ENCODE results near the gene MAGOHB. TPM values are rescaled to one million over a fixed set of nuclear protein-coding genes. Genes with fewer than 3 reads are reported as not detected.

MAGOHB gene
- total and polyA plus RNA-seq, 2 of the 13 experiments (the other 11 are each of a cell fraction or from before 2014, with no cell fraction given) = 7.0 to 49.8 TPM

GRCh38 chr12:10632226-10632625 is 18.8 kb upstream of the MAGOHB start:
- Histone ChIP-seq H3K36me3 (replicated peaks in 1 of 2; ENCODE audit: control insufficient read depth in 1 of 2, insufficient read depth in 2 of 2, low read length in 2 of 2) (no peaks in the 10 kb centered on the region), H3K27ac (ENCODE audit: extremely low read length, insufficient read depth, low read length) (no peak overlapping the region), H2AFZ (ENCODE audit: low read length) (no peak overlapping the region), H3K9ac (ENCODE audit: insufficient read depth, low read depth, low read length) (no peak overlapping the region), H3K4me3 (replicated peaks in 1 of 3; ENCODE audit: insufficient read depth in 1 of 3, low read depth in 2 of 3, low read length in 3 of 3) (no peak overlapping the region), H4K20me1 (ENCODE audit: insufficient read depth, low read length) (no peaks in the 10 kb centered on the region), H3K4me1 (ENCODE audit: insufficient read depth, low read length) (no peaks in the 10 kb centered on the region), H3K27me3 (ENCODE audit: control insufficient read depth in 1 of 2, insufficient read depth in 2 of 2, low read length in 2 of 2) (peaks cover 0 to 12% of the 10 kb centered on the region in 2 experiments; a peak in 2 of 5 replicates), H3K4me2 (ENCODE audit: low read depth, low read length) (no peak overlapping the region), H3K9me3 (ENCODE audit: low read length) (no peaks in the 10 kb centered on the region), H3K79me2 (ENCODE audit: insufficient read depth, low read length) (no peaks in the 10 kb centered on the region)
- FAIRE-seq = no peak
- ChIA-PET POLR2A (no interaction called here), CTCF (ENCODE audit: low intra/inter-chr PET ratio, low total read pairs) (no interaction called here)
- BruUV-seq (replicated peaks) = no TSS peak
- TF ChIP-seq PRDM15 (CRISPR knock-in tag; IDR thresholded peaks at IDR 0.05) (no peak), ZNF558 (CRISPR knock-in tag; IDR thresholded peaks at IDR 0.05; ENCODE audit: borderline replicate concordance) (no peak)
- in situ Hi-C loops (cut with HindIII; ENCODE audit: extremely low pct_ligation_motif_present, low pct_unique_long_range_greater_than_20kb) (no loop called here), intact Hi-C loops (cut with micrococcal nuclease; ENCODE audit: unreplicated experiment) (no loop called here)
- no peak for DNase-seq (ENCODE audit: low spot score)
- ATAC-seq = no peak

- no peak overlapping the region for H2AFZ ChIP-seq (ENCODE audit: low read length)
- no peaks in the 10 kb centered on the region for H3K4me1 ChIP-seq (ENCODE audit: insufficient read depth, low read length)
- no peak overlapping the region for H3K9ac ChIP-seq (ENCODE audit: insufficient read depth, low read depth, low read length)
- intact Hi-C loops (cut with micrococcal nuclease; ENCODE audit: unreplicated experiment) = no loop called here
- no peaks in the 10 kb centered on the region for H3K36me3 ChIP-seq (replicated peaks in 1 of 2; ENCODE audit: control insufficient read depth in 1 of 2, insufficient read depth in 2 of 2, low read length in 2 of 2)
- no peaks in the 10 kb centered on the region for H3K9me3 ChIP-seq (ENCODE audit: low read length)
- 0 out of 5 replicates have a peak, but pooled peaks cover 0 to 7% of the 10 kb centered on the region in 2 experiments for H3K27me3 ChIP-seq (ENCODE audit: control insufficient read depth in 1 of 2, insufficient read depth in 2 of 2, low read length in 2 of 2)
- WGBS (ENCODE audit: low lambda C conversion rate) = 5% methylated on average over 3 of the region's 3 CpGs
- no peaks in the 10 kb centered on the region for H3K79me2 ChIP-seq (ENCODE audit: insufficient read depth, low read length)
- in situ Hi-C loops (cut with HindIII; ENCODE audit: extremely low pct_ligation_motif_present, low pct_unique_long_range_greater_than_20kb) = no loop called here
- POLR2A ChIA-PET = no interaction called here
- DNase-seq (ENCODE audit: low spot score) (no peak), ATAC-seq (no peak), FAIRE-seq (no peak)
- CTCF ChIA-PET (ENCODE audit: low intra/inter-chr PET ratio, low total read pairs) = no interaction called here
- BruUV-seq (replicated peaks) = no TSS peak
- no peaks in the 10 kb centered on the region for H4K20me1 ChIP-seq (ENCODE audit: insufficient read depth, low read length)
- H3K4me3 ChIP-seq (replicated peaks in 1 of 3; ENCODE audit: insufficient read depth in 1 of 3, low read depth in 2 of 3, low read length in 3 of 3) = no peak overlapping the region
- no peak overlapping the region for H3K4me2 ChIP-seq (ENCODE audit: low read depth, low read length)
- no peak overlapping the region for H3K27ac ChIP-seq (ENCODE audit: extremely low read length, insufficient read depth, low read length)
- TF ChIP-seq TFE3 (CRISPR knock-in tag; IDR thresholded peaks at IDR 0.05) (no peak), REST (IDR thresholded peaks at IDR 0.05; ENCODE audit: borderline replicate concordance in 1 of 2, low read depth in 1 of 2, low read length in 2 of 2) (no peak), ZNF614 (CRISPR knock-in tag; IDR thresholded peaks at IDR 0.05; ENCODE audit: borderline replicate concordance) (no peak), HIC2 (CRISPR knock-in tag; IDR thresholded peaks at IDR 0.05; ENCODE audit: low read depth) (no peak)
Observed at GRCh38 chr12:10624605-10625004, 11.2 kb upstream of the MAGOHB start.

All from HepG2 (cell line).